ENCODE measurements around the gene RNASEH2B.

DNA sequence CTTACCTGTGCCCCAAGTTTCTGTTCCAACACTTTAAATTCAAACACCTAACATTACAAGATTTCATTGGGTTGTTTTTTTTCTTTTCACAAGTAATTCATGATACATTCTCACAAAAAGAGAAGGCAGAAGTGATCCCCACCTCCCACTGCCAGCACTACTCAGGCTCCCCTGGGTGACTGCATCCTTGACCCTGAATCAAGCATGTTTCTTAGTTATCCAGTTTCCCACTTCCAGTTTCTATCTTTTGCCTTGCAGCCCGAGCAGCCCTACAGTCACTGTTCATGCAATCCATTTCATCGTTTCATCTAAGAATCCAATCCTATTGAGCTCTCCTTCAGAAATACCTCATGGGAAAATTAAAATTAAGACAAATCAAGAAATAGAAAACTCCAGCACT is 61.4 kb downstream of the RNASEH2B start:
- TF ChIP-seq, protein P1, sequence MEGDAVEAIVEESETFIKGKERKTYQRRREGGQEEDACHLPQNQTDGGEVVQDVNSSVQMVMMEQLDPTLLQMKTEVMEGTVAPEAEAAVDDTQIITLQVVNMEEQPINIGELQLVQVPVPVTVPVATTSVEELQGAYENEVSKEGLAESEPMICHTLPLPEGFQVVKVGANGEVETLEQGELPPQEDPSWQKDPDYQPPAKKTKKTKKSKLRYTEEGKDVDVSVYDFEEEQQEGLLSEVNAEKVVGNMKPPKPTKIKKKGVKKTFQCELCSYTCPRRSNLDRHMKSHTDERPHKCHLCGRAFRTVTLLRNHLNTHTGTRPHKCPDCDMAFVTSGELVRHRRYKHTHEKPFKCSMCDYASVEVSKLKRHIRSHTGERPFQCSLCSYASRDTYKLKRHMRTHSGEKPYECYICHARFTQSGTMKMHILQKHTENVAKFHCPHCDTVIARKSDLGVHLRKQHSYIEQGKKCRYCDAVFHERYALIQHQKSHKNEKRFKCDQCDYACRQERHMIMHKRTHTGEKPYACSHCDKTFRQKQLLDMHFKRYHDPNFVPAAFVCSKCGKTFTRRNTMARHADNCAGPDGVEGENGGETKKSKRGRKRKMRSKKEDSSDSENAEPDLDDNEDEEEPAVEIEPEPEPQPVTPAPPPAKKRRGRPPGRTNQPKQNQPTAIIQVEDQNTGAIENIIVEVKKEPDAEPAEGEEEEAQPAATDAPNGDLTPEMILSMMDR (IDR thresholded peaks at IDR 0.05) = no peak
- TF ChIP-seq EP300 (IDR thresholded peaks at IDR 0.05) = no peak
- TF ChIP-seq POLR2A (IDR thresholded peaks at IDR 0.05) = no peak

All from ovary (tissue), 3 donors.